HG03066 (cell line): Measurements from ENCODE around the gene GRIA1.
"Not testable (repeated sequence)": the region's sequence is repeated elsewhere in the genome, so short reads cannot be mapped to it uniquely, and the experiment has no call there.

Source experiments
- ATAC-seq: cut with Tn5 transposase; IDR thresholded peaks from one replicate; pipeline ENCODE4 v1.9.1; 2021; ENCODE audit warnings: low read depth; ENCODE audit not compliant: unreplicated experiment

The GRIA1 gene

DNA sequence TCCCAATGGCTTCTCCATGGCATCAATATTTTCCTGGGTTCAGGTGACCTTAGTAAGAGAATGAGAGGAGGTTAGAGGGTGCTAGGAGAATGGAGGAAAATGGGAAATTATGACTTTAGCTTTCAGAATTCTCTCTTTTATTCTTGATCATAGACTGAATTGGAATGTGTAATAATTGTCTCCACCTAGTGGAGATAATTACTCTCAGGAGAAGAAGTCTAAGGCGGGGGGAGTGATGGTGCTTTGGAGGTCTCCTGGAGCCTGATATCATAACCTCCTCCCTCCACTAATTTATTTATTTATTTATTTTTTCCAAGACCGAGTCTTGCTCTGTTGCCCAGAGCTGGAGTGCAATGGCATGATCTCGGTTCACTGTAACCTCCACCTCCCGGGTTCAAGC, 221.3 kb downstream of the GRIA1 start:
- no peak for ATAC-seq

DNA sequence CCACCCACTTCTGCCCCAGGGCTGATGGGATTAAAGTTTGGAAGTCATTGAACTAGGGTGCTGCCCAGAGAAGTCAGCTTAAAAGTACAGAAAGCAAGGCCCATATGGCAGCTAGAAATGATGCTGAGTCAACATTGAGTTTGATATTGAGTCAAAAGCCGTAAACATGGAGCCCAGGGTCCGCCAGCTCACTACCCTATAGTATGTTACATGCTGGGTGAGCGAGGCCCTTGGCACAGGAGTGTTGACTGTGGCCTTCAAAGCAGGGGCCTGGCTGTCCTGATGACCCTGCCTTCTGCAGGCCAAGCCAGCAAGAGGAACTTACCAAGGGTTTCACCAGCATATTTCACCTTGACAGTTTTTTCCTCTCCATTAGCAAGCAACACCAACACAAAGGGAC, 222.5 kb downstream of the GRIA1 start:
- ATAC-seq: no peak

DNA sequence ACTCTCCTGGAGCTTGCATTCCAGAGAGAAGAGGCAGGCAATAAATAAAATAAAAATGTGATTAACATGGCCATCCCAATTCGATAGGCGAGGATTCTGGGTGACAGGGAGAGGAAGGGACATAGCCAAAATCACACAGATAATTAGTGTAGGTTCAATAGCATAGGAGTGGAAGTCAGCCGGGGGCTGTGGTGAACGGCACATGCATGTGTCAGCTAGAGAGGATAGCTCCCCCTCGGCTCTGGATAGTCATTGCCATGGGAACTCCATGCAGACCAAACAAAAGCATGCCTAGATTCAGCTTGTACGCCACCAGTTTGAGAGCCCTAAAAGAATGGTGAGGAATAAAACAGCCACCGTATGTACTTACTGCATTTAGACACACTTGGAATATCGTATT, 223.5 kb downstream of the GRIA1 start:
- ATAC-seq: no peak

DNA sequence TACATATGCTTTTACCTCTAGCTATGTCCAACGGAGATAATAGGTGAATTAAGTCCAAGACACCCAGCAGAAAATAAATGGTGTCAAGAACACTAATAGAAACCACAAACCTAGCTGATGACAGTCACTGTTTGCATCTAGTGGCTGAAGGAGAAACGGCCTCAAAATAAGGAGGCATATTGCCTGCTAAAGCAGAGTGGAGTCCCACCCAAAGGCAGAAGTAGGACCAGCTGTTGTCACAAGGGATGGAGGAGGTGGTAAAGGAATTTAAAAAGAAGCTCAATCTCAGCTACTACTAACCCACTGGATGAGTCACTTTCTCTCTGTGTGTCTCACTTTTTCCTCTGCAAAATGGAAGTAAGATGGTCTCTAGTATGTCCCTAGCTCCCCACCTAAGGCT, 224.3 kb downstream of the GRIA1 start:
- no peak for ATAC-seq

DNA sequence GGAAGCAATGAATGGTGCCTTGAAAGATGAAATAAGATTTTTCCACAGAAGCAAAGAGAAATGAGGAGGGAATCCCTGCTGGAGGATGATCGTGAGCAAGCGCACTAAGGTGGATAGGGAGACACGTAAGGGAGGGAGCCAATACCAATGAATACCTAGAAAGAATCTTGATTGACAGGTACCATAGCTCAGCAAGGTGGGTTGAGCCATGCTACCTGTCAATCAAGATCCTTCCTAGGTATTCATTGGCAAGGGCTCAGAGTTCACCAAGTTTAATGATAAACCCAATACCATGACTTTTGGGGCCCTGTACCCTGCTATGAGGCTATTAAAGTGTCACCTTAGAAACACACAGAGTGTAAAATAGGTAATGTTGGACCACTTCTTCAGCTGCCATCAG, 226.8 kb downstream of the GRIA1 start:
- no peak for ATAC-seq

DNA sequence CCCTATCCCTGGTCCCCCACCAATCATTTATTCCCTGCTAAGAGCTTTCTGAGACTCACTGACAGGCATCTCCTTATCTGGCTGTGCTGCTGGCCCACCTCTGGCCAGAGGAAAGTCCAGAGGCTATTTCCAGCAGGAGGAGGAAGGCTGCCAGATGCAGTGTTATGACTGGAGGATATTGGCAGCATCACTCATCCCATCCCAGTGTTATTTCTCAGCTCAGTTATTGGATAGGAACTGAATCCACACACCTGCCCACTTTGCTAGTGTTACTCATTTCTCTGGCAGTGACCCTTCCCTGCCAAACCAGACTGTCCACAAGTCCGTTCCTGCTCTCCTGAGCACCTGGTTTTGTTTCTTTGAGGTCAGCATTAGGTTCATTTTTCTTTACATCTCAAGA, 228.2 kb downstream of the GRIA1 start:
- no peak for ATAC-seq

DNA sequence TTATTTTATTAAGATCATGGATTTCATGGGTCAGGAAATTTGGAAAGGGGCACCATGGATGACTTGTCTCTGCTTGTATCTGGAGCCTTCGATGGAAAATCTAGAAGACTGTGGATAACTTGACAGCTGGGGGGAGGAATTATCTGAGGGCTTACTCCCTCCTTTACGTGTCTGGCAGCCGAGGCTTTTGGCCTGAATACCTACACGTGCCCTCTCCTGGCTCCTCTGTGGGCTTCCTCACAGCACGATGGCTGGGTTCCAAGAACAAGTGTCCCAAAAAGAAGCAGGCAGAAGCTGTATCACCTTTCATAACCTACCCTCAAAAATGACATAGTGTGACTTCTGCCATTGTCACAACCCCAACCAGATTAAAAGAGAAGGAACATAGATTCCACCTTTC, 228.9 kb downstream of the GRIA1 start:
- no peak for ATAC-seq

DNA sequence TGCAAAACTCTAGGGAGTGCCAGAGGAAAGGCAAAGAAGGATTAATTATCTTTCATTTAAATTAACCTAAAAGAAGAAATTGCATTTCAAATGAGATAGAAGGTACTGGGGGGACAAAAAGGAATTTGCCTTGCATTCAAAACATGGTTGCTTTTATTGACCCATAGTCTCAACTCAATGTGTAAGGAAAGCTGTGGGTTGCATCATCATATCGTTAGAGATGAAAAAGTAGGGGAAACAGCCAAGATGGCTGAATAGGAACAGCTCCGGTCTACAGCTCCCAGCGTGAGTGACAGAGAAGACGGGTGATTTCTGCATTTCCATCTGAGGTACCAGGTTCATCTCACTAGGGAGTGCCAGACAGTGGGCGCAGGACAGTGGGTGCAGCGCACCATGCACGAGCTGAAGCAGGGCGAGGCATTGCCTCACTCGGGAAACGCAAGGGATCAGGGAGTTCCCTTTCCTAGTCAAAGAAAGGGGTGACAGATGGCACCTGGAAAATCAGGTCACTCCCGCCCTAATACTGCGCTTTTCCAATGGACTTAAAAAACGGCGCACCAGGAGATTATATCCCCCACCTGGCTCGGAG, 232.6 kb downstream of the GRIA1 start:
- ATAC-seq: not testable (repeated sequence)

DNA sequence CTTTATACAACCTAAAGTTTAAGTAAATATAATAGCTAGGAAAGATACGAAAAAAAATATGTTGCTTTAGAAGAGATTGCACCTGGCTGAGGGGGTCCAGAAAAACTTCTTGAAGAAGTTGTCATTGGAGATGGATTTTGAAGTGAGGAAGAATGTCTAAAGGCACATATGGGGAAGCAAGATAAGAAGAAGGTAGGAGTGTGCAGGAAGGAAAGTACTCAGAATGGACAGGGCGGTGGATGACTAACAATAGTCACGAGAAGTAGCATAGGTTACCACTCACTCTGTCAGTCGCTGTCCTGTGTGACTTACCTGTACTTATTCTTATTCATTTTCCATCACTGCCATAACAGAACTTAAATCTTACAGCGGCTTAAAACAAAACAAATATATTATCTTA, 251.6 kb downstream of the GRIA1 start:
- ATAC-seq: no peak

DNA sequence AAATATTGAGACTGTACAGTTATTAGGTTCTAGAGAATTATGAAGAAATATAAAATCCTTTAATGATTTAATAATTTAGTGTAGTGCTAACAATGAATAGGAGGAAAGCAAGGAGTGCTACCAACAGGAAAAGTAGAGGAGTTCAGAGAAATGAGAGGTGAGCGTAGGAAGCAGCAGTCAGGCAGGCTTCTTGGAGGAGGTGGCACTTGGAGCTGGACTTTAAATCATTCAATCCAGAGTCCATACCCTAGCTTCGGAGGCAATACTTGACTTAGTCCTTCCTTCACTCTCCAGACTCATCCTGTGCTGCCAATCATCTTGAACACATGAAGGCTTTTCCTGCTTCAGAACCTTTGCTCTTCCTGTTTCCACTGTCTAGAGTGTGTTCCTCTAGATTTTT, 254.3 kb downstream of the GRIA1 start:
- no peak for ATAC-seq

DNA sequence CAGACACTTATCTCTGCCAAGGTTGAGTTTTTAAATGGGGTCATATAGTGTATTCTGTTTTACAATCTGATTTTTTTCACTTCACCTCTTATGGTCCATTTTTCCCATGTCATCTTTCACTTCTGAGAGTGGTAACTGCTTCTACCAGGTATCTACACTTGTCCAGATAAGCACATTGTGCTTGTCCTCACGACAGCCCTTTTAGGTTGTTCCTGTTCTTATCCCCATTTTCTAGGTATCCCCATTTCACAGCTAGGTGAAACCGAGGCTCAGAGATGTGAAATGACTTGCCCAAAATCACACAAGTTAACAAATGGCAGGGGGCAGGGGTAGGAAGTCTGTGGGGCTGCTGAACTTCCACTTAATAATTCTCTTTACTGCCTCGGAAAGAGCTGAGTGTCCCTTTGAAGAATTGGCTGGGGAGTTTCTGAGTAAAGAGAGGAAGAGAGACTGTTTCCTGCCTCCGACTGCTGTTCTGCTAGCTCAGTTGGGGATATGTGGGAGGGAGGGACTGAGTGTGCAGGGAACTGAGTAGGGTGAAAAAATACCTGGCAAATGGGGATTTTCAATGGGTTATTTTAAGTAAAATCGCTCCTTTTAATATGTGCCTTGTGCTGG, 255.4 kb downstream of the GRIA1 start:
- no peak for ATAC-seq

DNA sequence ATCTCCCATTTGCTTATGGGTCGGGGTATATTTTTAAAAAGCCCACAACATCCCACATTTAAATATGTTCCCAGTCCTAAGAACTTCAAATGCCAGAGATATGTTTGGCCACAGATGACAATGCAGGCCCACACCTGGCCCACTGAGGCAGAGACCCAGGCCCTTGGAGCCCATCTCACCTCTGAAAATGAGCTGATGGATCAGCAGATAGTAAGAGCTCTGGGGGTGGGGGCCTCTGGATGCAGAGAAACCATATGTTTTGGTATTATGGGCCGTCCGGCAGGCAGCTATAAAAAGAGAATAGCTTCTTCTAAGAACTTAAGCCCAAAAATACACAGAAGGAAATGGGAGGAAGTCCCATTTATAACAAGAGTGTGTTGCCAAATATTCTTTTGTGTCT, 256.0 kb downstream of the GRIA1 start:
- ATAC-seq: no peak

DNA sequence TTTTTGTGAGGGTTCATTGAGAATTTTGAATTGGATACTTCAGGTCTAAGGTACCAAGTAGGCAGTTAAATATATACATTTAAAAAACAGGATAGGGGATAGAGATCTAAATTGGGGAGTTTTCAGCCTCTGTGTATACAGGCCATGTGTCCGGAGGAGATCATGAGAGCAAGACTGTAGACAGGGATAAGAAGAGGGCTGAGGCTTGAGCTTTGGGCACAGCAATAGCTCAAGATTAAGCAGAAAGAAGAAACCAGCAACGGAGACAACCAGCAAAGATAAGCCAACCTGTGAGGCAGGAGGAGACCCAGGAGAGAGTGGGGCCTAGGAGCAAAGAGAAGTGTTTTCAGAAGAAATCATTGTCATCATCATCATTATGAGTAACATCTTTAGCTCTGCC, 258.4 kb downstream of the GRIA1 start:
- ATAC-seq: no peak

DNA sequence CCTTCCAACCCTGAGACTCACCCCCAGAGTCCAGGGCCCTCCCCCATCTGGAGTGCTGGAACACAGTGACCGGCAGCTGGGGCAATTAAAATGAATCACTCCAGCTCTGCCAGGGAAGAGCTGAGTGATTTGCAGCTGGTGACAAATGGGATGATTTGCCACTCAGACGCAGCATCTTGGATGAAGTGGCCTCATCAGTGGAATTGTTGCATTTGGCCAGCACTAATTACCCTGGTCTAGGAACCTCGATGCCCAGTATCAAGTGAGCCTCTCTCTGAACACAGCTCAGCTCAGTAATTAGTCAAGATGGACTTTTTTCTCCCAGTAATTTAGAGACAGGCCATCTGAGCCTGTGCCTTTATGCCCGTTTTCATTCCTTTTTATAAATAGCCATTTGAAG, 259.5 kb downstream of the GRIA1 start:
- no peak for ATAC-seq

DNA sequence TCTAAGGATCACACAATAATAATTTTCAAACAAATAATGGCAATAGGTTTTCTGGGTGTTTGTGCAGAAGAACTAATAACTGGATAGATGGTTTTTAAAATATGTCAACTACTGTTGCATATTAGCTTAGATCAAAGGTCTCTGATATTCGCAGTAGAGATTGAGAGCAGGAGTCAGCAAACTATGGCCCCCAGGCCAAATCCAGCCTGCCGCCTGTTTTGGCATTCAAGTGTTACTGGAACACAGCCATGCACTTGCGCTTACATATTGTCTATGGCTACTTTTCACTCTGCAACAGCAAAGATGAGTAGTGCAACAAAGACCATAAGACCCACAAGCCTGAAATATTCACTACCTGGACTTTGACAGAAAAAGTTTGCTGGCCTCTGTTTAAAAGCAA, 260.8 kb downstream of the GRIA1 start:
- ATAC-seq: no peak

DNA sequence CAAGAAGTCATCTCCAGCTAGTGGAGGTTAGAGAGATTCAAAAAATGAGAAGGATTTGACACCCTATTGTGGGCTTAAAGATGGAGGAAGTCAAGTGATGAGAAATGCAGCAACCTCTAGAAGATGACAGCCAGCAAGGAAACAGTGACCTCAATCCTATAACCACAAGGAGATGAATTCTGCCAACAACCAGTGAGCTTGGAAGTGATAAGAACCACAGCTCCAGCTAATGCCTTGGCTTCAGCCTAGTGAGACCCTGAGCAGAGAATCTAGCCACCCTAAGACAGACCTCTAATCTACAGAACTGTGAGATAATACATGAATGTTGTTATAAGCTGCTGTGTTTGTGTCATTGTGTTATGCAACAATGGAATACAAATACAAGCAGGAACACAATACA, 262.4 kb downstream of the GRIA1 start:
- ATAC-seq: no peak

DNA sequence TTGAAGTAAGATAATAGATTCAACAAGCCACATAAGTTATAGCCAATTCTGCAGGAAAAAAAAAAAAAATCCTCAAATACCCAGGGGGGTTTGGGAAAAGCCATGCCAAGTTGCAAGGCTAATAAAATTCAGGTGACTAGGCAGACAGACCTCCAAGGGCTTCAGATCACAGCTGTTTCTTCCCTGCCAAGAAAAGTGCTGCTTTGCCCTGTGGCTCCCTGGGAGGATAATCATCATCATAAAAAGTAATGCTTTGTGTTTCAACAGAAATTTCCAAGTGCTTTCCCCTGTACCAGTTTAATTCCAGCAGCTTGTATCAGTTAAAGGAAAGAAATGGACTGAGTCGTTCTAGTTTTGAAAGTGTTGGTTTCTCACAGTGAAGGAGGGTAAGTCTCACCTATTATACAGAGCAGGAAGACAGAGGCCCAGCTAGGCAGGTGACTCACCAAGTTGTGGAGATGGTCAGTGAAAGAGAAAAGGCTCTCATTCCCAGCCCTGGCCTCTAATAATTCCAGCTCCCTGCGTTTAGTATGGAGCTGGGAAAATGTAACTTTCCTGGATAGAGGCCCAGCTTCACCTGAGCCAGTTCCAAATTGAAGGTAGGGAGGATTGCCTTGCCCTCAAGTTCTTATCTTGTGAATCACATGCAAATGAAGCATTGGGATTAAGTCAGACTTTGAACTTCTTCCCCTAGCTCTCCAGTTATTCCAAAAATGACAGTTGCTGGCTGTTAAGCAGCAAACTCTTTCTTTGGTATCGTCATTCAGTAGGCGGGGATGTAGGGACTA, 263.4 kb downstream of the GRIA1 start:
- no peak for ATAC-seq

DNA sequence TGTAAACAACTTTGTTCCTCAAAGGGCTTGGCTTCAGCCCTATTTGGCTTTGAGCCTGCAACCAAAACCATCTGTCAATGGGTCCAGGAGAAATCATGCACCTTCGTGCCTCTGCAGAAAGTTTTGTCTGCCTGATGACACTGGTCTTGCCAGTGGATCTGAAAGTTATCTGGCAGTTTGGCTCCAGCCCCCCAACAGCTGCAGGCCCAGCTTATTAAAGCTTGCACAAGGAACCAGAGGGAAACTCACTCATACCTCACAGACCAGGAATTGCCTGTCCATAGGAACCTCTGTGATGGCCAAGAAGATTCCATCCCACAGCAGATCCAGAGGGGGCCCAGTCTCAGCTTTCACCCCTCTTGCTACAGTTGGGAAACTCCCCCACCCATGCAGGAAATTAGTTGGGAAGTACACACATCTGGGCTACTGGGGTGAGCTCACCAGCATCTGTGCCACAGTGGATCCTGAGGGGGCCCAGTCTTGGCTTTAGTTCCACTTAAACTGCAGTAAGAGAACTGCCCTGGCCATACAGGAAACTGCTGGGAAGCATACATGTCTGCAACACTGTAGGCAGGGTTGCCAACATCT, 265.5 kb downstream of the GRIA1 start:
- no peak for ATAC-seq

DNA sequence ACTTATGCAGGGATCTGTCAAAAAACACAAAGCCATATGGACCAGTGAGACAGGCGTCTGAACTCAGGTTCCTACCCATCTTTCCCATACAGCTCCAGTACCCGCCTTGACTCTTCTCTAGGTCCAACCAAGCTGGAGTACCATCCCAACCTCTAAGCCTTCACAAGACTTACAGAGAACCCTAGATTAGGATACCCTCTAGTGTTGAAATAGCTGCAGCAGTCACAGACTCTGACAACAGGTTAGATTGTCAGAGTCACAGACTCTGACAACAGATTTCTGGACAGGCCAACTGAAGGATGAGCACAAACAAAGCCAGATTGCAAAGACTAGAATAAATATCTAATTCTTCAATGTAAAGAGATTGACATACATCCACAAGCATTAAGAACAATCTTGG, 266.1 kb downstream of the GRIA1 start:
- ATAC-seq: no peak

DNA sequence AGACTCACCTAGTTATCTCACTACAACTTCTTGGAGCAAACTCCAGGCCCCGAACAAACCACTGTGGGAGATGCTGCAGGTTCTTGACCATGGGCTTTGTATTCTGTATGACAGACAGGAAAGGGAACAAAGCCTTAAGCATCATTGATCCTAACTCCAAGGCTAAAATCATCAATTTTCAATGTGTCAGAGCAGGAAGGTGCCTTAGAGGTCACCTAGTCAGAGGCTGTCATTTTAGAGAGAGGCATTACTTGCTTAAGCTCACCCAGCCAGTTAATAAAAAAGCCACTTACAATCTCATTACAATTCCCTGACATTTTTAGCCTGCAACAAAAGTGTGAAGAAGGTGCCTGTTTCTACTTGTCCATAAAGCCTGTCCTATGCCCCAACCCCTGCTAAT, 275.5 kb downstream of the GRIA1 start:
- ATAC-seq: no peak

DNA sequence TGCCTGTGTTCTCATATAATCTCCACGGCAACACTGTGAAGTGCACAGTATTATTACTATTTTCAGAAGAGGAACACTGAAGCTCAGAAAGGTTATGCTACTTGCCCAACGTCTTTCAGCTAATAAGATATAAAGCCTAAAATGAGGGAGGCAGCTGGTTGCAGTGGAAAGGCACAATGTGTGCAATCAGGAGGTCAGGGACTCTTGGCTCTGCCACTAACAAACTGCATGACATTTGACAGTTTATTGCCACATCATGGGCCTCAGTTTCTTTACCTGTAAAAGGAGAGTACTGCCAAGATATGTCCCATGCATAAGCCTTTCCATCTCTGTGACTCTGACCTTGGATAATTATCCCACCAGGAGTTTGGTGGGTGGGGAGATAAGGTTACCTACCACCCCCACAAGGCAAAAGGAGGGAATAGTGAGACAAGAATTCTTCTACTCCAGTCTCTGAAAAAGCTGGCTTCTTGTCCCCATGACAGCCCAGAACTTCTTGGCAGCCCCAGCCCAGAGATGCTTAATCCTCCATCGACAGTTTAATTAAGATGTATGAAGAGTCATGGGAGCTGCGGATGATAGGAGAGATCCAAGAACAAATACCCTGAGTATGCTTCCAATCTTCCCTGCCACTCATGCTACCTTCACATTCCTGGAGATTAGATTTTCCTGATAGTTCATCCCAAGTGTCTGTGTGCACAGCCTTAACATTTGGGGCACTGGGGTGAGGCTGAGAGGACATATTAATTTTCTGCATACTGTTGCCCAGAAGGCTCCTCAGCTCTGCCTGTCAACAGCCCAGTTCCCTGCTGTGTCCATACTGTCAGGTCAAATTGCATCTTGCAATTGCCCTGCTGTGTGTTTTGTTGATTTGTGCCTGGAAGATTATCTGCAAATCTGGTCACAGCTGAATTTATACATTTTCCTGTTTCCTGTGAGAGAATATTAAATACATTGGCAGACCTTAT, 277.0 kb downstream of the GRIA1 start:
- ATAC-seq: no peak
